HepG2 (cell line): ENCODE results near the gene MOXD1. TPM values are rescaled to one million over a fixed set of nuclear protein-coding genes. Genes with fewer than 3 reads are reported as not detected.

Experiments used
- ASH2L ChIP-seq: fragments of 300-600, 200-600 bp; sonication (generic); IDR thresholded peaks from 2 replicates; pipeline ENCODE4 v1.7.0; 2017; ENCODE audit warnings: low read depth, mild to moderate bottlenecking, moderate library complexity, mixed read lengths, low read length; ENCODE audit not compliant: insufficient read length
- CREB1 ChIP-seq, 2 experiments: fragments of 450-650 bp in 1 of 2; IDR thresholded peaks; 2 replicates each; pipeline ENCODE4 v1.6.1; 2016 to 2017; ENCODE audit warnings: control low read depth in 1 of 2, mild to moderate bottlenecking in 1 of 2, missing compliant biosample characterization in 1 of 2, missing genetic modification characterization in 1 of 2
- FOXA3 ChIP-seq: IDR thresholded peaks from 2 replicates; pipeline ENCODE4 v1.6.1; 2016; ENCODE audit warnings: missing genetic modification reagents, missing compliant biosample characterization
- FOXK1 ChIP-seq: sonication (generic); formaldehyde crosslinking; IDR thresholded peaks from 2 replicates; pipeline ENCODE4 v1.4.0; 2020; ENCODE audit warnings: low read depth, missing genetic modification reagents, borderline replicate concordance
- FOXO1 ChIP-seq: sonication (generic); formaldehyde crosslinking; IDR thresholded peaks from 2 replicates; pipeline ENCODE4 v1.4.0; 2020; ENCODE audit warnings: missing genetic modification reagents
- KDM5A ChIP-seq: fragments of 200-600 bp; sonication (generic); IDR thresholded peaks from 2 replicates; pipeline ENCODE4 v1.7.0; 2018; ENCODE audit warnings: antibody characterized with exemption, mild to moderate bottlenecking, low read length, borderline replicate concordance
- MIER3 ChIP-seq: IDR thresholded peaks from 2 replicates; pipeline ENCODE4 v1.6.1; 2016; ENCODE audit warnings: missing compliant biosample characterization, borderline replicate concordance
- MIXL1 ChIP-seq: IDR thresholded peaks from 2 replicates; pipeline ENCODE4 v1.6.1; 2016
- PLRG1 ChIP-seq: fragments of 450-650 bp; conservative IDR thresholded peaks from 2 replicates; pipeline ENCODE4 v1.6.1; 2016
- RAD21 ChIP-seq: fragments of 450-650 bp; formaldehyde crosslinking; IDR thresholded peaks from 2 replicates; pipeline ENCODE4 v1.5.0; 2020; ENCODE audit warnings: mild to moderate bottlenecking
- RXRB ChIP-seq: IDR thresholded peaks from 2 replicates; pipeline ENCODE4 v1.6.1; 2016; ENCODE audit warnings: borderline replicate concordance, missing genetic modification reagents, missing compliant biosample characterization
- SMARCE1 ChIP-seq: fragments of 450-650 bp; IDR thresholded peaks from 2 replicates; pipeline ENCODE4 v1.6.1; 2017; ENCODE audit warnings: borderline replicate concordance
- SP1 ChIP-seq, 2 experiments: fragments of 450-650 bp in 1 of 2; sonication (generic) in 1 of 2; formaldehyde crosslinking in 1 of 2; IDR thresholded peaks; 2 replicates each; pipeline versions ENCODE4 v1.4.0 to v1.6.1; 2016 to 2020; ENCODE audit warnings: missing genetic modification reagents in 1 of 2
- XRCC5 ChIP-seq: fragments of 200-400 bp; formaldehyde crosslinking; optimal IDR thresholded peaks from 2 replicates; pipeline ENCODE3; 2017; ENCODE audit warnings: mild to moderate bottlenecking, low read length
- ZFP36L2 ChIP-seq: sonication (generic); formaldehyde crosslinking; IDR thresholded peaks from 2 replicates; pipeline ENCODE4 v1.4.0; 2020; ENCODE audit warnings: missing genetic modification reagents
- ZNF331 ChIP-seq: sonication (generic); formaldehyde crosslinking; IDR thresholded peaks from 2 replicates; pipeline ENCODE4 v1.4.0; 2020; ENCODE audit warnings: missing genetic modification reagents
- ZNF510 ChIP-seq: sonication (generic); formaldehyde crosslinking; IDR thresholded peaks from 2 replicates; pipeline ENCODE4 v1.4.0; 2020; ENCODE audit warnings: low read depth, mild to moderate bottlenecking, missing genetic modification reagents
- ZNF7 ChIP-seq: IDR thresholded peaks from 2 replicates; pipeline ENCODE4 v1.6.1; 2016; ENCODE audit warnings: missing biosample characterization, missing genetic modification reagents
- polyA plus RNA-seq, 8 experiments: library from polyadenylated mRNA; depleted of rRNA in 3 of 8; stranded (reverse) in 7 of 8; unstranded in 1 of 8; fragments of >200 nt; fragmentation: Illumina TruSeq in 4 of 8; extraction: Trizol in 4 of 8; gene quantifications; 2 replicates each; pipeline versions ENCODE4 v1.2.1 to v1.2.3, GENCODE V29; 2011 to 2016; ENCODE audit warnings: low read depth in 4 of 8, missing spikeins in 1 of 8, mixed read lengths in 1 of 8; ENCODE audit not compliant: insufficient read depth in 1 of 8
- total RNA-seq, 5 experiments: library from RNA; depleted of rRNA; stranded (reverse); fragments of >200 nt; fragmentation: Illumina TruSeq; extraction: Trizol; gene quantifications; 2 replicates each; pipeline ENCODE4 v1.2.3, GENCODE V29; 2016; ENCODE audit warnings: low read depth in 1 of 5
- TF ChIP-seq, protein P1 (sequence below): sonication (generic); formaldehyde crosslinking; IDR thresholded peaks from 2 replicates; pipeline ENCODE4 v1.4.0; 2020; ENCODE audit warnings: missing genetic modification reagents; ENCODE audit errors: not compliant biosample characterization
- TF ChIP-seq, protein P2 (sequence below): sonication (generic); formaldehyde crosslinking; IDR thresholded peaks from 2 replicates; pipeline ENCODE4 v1.4.0; 2020; ENCODE audit warnings: missing genetic modification reagents, borderline replicate concordance
- TF ChIP-seq, protein P3 (sequence below): sonication (generic); formaldehyde crosslinking; IDR thresholded peaks from 2 replicates; pipeline ENCODE4 v1.4.0; 2020; ENCODE audit warnings: missing genetic modification reagents
- TF ChIP-seq, protein P4 (sequence below): sonication (generic); formaldehyde crosslinking; IDR thresholded peaks from 2 replicates; pipeline ENCODE4 v1.4.0; 2020; ENCODE audit warnings: missing genetic modification reagents, borderline replicate concordance

The MOXD1 gene
- total and polyA plus RNA-seq, 2 of the 13 experiments (the other 11 are each of a cell fraction or from before 2014, with no cell fraction given): 0.03 TPM; not detected in 1

DNA sequence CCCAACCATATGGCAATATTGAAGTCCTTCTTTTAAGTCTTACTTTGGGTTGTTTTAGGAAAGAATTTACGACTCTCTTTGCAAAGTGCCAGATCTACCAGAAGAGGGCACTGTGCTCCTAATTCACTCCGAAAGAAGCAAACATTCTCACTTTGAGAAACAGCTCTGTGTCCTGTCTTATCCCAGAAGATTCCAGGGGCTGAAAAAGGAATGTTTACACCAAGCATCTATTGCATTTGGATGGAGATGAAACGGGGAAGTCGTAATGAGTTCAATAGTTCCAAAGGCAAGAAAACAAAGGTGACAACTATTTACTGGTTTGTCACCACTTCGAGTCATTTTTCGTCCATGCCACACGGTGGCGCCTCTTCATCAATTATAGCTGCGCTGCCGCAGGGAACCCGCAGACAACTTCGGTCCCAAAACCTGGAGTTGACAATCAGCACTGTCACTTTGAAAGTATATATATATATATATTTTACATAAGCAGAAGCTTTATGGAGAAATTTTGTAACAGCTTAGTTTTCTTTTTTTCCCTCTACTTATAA lies 121.6 kb downstream of the MOXD1 start (continued):
- TF ChIP-seq SP1 (IDR thresholded peaks at IDR 0.05) (no peak), SP1 (CRISPR knock-in tag; IDR thresholded peaks at IDR 0.05) (peak; percentile 25; the same call in 1 of the 2 replicates), ZNF510 (CRISPR knock-in tag) (0 out of 2 replicates have a peak, but pooled peaks have one; percentile 50), ZNF331 (CRISPR knock-in tag) (0 out of 2 replicates have a peak, but pooled peaks have one; percentile 22), ZNF7 (CRISPR knock-in tag) (no peak), FOXO1 (CRISPR knock-in tag) (peak; percentile 60), FOXK1 (CRISPR knock-in tag) (0 out of 2 replicates have a peak, but pooled peaks have one; percentile 22), MIXL1 (CRISPR knock-in tag) (peak; percentile 81), FOXA3 (CRISPR knock-in tag) (peak; percentile 27; the same call in 1 of the 2 replicates), RAD21 (CRISPR knock-in tag) (peak; percentile 89), ASH2L (peak; percentile 48), PLRG1 (no peak), ZFP36L2 (CRISPR knock-in tag) (no peak), SMARCE1 (no peak), XRCC5 (peak; percentile 90), KDM5A (peak; percentile 83), MIER3 (0 out of 2 replicates have a peak, but pooled peaks have one; percentile 42), RXRB (CRISPR knock-in tag) (peak; percentile 48; the same call in 1 of the 2 replicates), CREB1 (IDR thresholded peaks at IDR 0.05) (no peak), CREB1 (CRISPR knock-in tag; IDR thresholded peaks at IDR 0.05) (0 out of 2 replicates have a peak, but pooled peaks have one; percentile 27)
- TF ChIP-seq, protein P1, sequence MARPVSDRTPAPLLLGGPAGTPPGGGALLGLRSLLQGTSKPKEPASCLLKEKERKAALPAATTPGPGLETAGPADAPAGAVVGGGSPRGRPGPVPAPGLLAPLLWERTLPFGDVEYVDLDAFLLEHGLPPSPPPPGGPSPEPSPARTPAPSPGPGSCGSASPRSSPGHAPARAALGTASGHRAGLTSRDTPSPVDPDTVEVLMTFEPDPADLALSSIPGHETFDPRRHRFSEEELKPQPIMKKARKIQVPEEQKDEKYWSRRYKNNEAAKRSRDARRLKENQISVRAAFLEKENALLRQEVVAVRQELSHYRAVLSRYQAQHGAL (CRISPR knock-in tag): no peak
- TF ChIP-seq, protein P2, sequence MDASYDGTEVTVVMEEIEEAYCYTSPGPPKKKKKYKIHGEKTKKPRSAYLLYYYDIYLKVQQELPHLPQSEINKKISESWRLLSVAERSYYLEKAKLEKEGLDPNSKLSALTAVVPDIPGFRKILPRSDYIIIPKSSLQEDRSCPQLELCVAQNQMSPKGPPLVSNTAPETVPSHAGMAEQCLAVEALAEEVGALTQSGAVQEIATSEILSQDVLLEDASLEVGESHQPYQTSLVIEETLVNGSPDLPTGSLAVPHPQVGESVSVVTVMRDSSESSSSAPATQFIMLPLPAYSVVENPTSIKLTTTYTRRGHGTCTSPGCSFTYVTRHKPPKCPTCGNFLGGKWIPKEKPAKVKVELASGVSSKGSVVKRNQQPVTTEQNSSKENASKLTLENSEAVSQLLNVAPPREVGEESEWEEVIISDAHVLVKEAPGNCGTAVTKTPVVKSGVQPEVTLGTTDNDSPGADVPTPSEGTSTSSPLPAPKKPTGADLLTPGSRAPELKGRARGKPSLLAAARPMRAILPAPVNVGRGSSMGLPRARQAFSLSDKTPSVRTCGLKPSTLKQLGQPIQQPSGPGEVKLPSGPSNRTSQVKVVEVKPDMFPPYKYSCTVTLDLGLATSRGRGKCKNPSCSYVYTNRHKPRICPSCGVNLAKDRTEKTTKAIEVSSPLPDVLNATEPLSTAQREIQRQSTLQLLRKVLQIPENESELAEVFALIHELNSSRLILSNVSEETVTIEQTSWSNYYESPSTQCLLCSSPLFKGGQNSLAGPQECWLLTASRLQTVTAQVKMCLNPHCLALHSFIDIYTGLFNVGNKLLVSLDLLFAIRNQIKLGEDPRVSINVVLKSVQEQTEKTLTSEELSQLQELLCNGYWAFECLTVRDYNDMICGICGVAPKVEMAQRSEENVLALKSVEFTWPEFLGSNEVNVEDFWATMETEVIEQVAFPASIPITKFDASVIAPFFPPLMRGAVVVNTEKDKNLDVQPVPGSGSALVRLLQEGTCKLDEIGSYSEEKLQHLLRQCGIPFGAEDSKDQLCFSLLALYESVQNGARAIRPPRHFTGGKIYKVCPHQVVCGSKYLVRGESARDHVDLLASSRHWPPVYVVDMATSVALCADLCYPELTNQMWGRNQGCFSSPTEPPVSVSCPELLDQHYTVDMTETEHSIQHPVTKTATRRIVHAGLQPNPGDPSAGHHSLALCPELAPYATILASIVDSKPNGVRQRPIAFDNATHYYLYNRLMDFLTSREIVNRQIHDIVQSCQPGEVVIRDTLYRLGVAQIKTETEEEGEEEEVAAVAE (CRISPR knock-in tag): 0 out of 2 replicates have a peak, but pooled peaks have one; percentile 46
- TF ChIP-seq, protein P3, sequence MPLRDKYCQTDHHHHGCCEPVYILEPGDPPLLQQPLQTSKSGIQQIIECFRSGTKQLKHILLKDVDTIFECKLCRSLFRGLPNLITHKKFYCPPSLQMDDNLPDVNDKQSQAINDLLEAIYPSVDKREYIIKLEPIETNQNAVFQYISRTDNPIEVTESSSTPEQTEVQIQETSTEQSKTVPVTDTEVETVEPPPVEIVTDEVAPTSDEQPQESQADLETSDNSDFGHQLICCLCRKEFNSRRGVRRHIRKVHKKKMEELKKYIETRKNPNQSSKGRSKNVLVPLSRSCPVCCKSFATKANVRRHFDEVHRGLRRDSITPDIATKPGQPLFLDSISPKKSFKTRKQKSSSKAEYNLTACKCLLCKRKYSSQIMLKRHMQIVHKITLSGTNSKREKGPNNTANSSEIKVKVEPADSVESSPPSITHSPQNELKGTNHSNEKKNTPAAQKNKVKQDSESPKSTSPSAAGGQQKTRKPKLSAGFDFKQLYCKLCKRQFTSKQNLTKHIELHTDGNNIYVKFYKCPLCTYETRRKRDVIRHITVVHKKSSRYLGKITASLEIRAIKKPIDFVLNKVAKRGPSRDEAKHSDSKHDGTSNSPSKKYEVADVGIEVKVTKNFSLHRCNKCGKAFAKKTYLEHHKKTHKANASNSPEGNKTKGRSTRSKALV: 0 out of 2 replicates have a peak, but pooled peaks have one; percentile 24
- TF ChIP-seq, protein P4, sequence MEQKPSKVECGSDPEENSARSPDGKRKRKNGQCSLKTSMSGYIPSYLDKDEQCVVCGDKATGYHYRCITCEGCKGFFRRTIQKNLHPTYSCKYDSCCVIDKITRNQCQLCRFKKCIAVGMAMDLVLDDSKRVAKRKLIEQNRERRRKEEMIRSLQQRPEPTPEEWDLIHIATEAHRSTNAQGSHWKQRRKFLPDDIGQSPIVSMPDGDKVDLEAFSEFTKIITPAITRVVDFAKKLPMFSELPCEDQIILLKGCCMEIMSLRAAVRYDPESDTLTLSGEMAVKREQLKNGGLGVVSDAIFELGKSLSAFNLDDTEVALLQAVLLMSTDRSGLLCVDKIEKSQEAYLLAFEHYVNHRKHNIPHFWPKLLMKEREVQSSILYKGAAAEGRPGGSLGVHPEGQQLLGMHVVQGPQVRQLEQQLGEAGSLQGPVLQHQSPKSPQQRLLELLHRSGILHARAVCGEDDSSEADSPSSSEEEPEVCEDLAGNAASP: 0 out of 2 replicates have a peak, but pooled peaks have one; percentile 28
